Measurements from ENCODE around the gene EFTUD2. TPM values are rescaled to one million over a fixed set of nuclear protein-coding genes. Genes with fewer than 3 reads are reported as not detected.

EFTUD2 gene
- total RNA-seq, 3 donors from 2014 or later (not counting 1 experiment from before 2014, with no cell fraction given): 135 to 178 (median 164) TPM

- Histone ChIP-seq H3K9me3 (ENCODE audit: control insufficient read depth, insufficient read depth, low read length) (no peaks in the 10 kb centered on the region), H3K36me3 (ENCODE audit: control insufficient read depth, insufficient read depth, low read length) (no peaks in the 10 kb centered on the region), H3K4me1 (ENCODE audit: control insufficient read depth, insufficient read depth, low read length) (peaks cover 12% of the 10 kb centered on the region), H3K27ac (ENCODE audit: low read length) (no peak overlapping the region), H3K27me3 (ENCODE audit: control insufficient read depth, insufficient read depth, low read length) (peaks cover 13% of the 10 kb centered on the region), H3K4me3 (ENCODE audit: low read length) (no peak overlapping the region)
- no peak overlapping the region for H3K27ac Mint-ChIP-seq
- peaks cover 4 to 5% of the 10 kb centered on the region in 2 donors for H3K4me1 Mint-ChIP-seq
- intact Hi-C loops (cut with micrococcal nuclease): no loop called here
- no peak overlapping the region for H3K4me3 Mint-ChIP-seq
- no peak for TF ChIP-seq CTCF (IDR thresholded peaks at IDR 0.05)
- ATAC-seq: no peak
- no peak for DNase-seq
- peaks cover 24 to 26% of the 10 kb centered on the region in 2 donors for H3K27me3 Mint-ChIP-seq (ENCODE audit: low read depth in 2 of 2)
- H3K36me3 Mint-ChIP-seq: no peaks in the 10 kb centered on the region
- H3K9me3 Mint-ChIP-seq: no peaks in the 10 kb centered on the region
- 93% methylated on average over 11 of the region's 11 CpGs for WGBS (ENCODE audit: insufficient coverage)
Observed at GRCh38 chr17:44915862-44916780, 16.9 kb upstream of the EFTUD2 start.

GRCh38 chr17:44915321-44915726 lies 16.1 kb upstream of the EFTUD2 start, which contains the start of gene GFAP:
Gene GFAP (minus strand): TSS chr17:44915500. CDS start chr17:44915486, 14 bp downstream.
- Mint-ChIP-seq H3K27ac (no peak within 1 kb of the TSS), H3K4me1 (peaks cover 4 to 10% of the 10 kb centered on the region in 2 donors), H3K36me3 (no peaks in the 10 kb centered on the region), H3K9me3 (no peaks in the 10 kb centered on the region), H3K4me3 (no peak within 1 kb of the TSS), H3K27me3 (ENCODE audit: low read depth in 2 of 2) (peaks cover 24 to 30% of the 10 kb centered on the region in 2 donors)
- intact Hi-C loops (cut with micrococcal nuclease): no loop called here
- WGBS (ENCODE audit: insufficient coverage): 87% methylated on average over 17 of the region's 17 CpGs
- H3K27ac ChIP-seq (ENCODE audit: low read length): no peak within 1 kb of the TSS
- peaks cover 12% of the 10 kb centered on the region for H3K27me3 ChIP-seq (ENCODE audit: control insufficient read depth, insufficient read depth, low read length)
- H3K36me3 ChIP-seq (ENCODE audit: control insufficient read depth, insufficient read depth, low read length): no peaks in the 10 kb centered on the region
- peaks cover 14% of the 10 kb centered on the region for H3K4me1 ChIP-seq (ENCODE audit: control insufficient read depth, insufficient read depth, low read length)
- no peak for DNase-seq
- no peaks in the 10 kb centered on the region for H3K9me3 ChIP-seq (ENCODE audit: control insufficient read depth, insufficient read depth, low read length)
- H3K4me3 ChIP-seq (ENCODE audit: low read length): no peak within 1 kb of the TSS
- TF ChIP-seq CTCF (IDR thresholded peaks at IDR 0.05): no peak
- ATAC-seq: no peak

GRCh38 chr17:44914698-44915271 lies 15.5 kb upstream of the EFTUD2 start:
- Mint-ChIP-seq H3K36me3 (no peaks in the 10 kb centered on the region), H3K27me3 (ENCODE audit: low read depth in 2 of 2) (peaks cover 24 to 30% of the 10 kb centered on the region in 2 donors), H3K4me1 (peaks cover 0 to 6% of the 10 kb centered on the region in 2 donors), H3K9me3 (no peaks in the 10 kb centered on the region), H3K4me3 (no peak overlapping the region), H3K27ac (no peak overlapping the region)
- ATAC-seq (no peak), DNase-seq (no peak)
- Histone ChIP-seq H3K4me3 (ENCODE audit: low read length) (no peak overlapping the region), H3K27ac (ENCODE audit: low read length) (no peak overlapping the region), H3K27me3 (ENCODE audit: control insufficient read depth, insufficient read depth, low read length) (peaks cover 10% of the 10 kb centered on the region), H3K36me3 (ENCODE audit: control insufficient read depth, insufficient read depth, low read length) (no peaks in the 10 kb centered on the region), H3K9me3 (ENCODE audit: control insufficient read depth, insufficient read depth, low read length) (no peaks in the 10 kb centered on the region), H3K4me1 (ENCODE audit: control insufficient read depth, insufficient read depth, low read length) (peaks cover 11% of the 10 kb centered on the region)
- WGBS (ENCODE audit: insufficient coverage): 82% methylated on average over 19 of the region's 19 CpGs
- intact Hi-C loops (cut with micrococcal nuclease): loop anchor here (5.0 kb wide), 1 partner anchor 183 kb away; no protein-coding TSS in a partner anchor
- TF ChIP-seq CTCF (IDR thresholded peaks at IDR 0.05): no peak

All from natural killer cell (primary cell).